ENCODE results near the gene EEF1B2. TPM values are rescaled to one million over a fixed set of nuclear protein-coding genes. Genes with fewer than 3 reads are reported as not detected.

The EEF1B2 gene
- total and polyA plus RNA-seq, 2 of the 8 experiments (the other 6 are each of a cell fraction or from before 2014, with no cell fraction given), result 504 to 679 TPM

DNA sequence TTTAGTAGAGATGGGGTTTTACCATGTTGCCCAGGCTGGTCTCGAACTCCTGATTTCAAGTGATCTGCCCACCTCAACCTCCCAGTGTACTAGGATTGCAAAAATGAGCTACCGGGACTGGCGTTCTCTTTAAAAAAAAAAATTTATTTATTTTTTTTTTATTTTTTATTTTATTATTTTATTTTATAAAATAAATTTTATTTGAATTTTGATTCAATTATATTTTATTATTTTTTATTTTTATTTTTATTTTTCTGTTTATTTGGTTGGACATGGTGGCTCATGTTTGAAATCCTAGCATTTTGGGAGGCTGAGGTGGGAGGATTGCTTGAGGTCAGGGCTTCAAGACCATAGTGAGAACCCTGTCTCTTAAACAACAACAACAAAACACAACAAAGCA lies 32.5 kb downstream of the EEF1B2 start:
- POLR2A ChIA-PET (ENCODE audit: partially characterized antibody), result interaction anchor here (1.1 kb wide), 1 partner anchor 9 kb away, joined by 3 read pairs; no protein-coding TSS in a partner anchor
- Histone ChIP-seq H2BK120ac (replicated peaks; ENCODE audit: low read depth, low read length) (no peak overlapping the region), H2BK5ac (ENCODE audit: low read depth, low read length) (no peak overlapping the region)
- TF ChIP-seq, protein P1, sequence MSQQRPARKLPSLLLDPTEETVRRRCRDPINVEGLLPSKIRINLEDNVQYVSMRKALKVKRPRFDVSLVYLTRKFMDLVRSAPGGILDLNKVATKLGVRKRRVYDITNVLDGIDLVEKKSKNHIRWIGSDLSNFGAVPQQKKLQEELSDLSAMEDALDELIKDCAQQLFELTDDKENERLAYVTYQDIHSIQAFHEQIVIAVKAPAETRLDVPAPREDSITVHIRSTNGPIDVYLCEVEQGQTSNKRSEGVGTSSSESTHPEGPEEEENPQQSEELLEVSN (IDR thresholded peaks at IDR 0.05), result no peak
- no peak for TF ChIP-seq RNF2 (IDR thresholded peaks at IDR 0.05; ENCODE audit: borderline replicate concordance, low read depth, low read length, missing control alignments, poor library complexity, severe bottlenecking)
- no peak for TF ChIP-seq NRF1 (IDR thresholded peaks at IDR 0.05; ENCODE audit: low read depth, low read length)
- TF ChIP-seq NANOG (IDR thresholded peaks at IDR 0.05; ENCODE audit: insufficient read depth, low read depth, low read length, poor library complexity, severe bottlenecking), result no peak
- TF ChIP-seq CREB1 (IDR thresholded peaks at IDR 0.05), result no peak
- TF ChIP-seq HDAC6 (IDR thresholded peaks at IDR 0.05; ENCODE audit: low read depth, low read length), result no peak
- no peak for TF ChIP-seq TEAD4 (IDR thresholded peaks at IDR 0.05; ENCODE audit: low read depth, low read length)
- no peak for TF ChIP-seq SAP30 (IDR thresholded peaks at IDR 0.05; ENCODE audit: insufficient read depth, insufficient replicate concordance, low read length)
- TF ChIP-seq TCF12 (IDR thresholded peaks at IDR 0.05; ENCODE audit: low read depth, low read length), result no peak
- TF ChIP-seq CHD2 (IDR thresholded peaks at IDR 0.05; ENCODE audit: low read length), result no peak
- TF ChIP-seq BRCA1 (IDR thresholded peaks at IDR 0.05; ENCODE audit: low read depth, low read length), result no peak
- no peak for TF ChIP-seq POLR2AphosphoS5 (IDR thresholded peaks at IDR 0.05; ENCODE audit: low read depth, low read length)
- TF ChIP-seq KDM1A (IDR thresholded peaks at IDR 0.05; ENCODE audit: borderline replicate concordance, low read length), result no peak
- no peak for TF ChIP-seq SP2 (IDR thresholded peaks at IDR 0.05; ENCODE audit: low read length)
- TF ChIP-seq SIRT6 (IDR thresholded peaks at IDR 0.05; ENCODE audit: low read length), result no peak

More for the DNA sequence above, 32.5 kb downstream of the EEF1B2 start:
- DNase-seq (ENCODE audit: low read depth in 1 of 2, low spot score in 2 of 2) (no peak), FAIRE-seq (no peak)
- no peak overlapping the region for H3K27ac ChIP-seq (ENCODE audit: low read depth, low read length)
- 91% methylated on average over 3 of the region's 3 CpGs; no CpG with 5 or more reads in 1 of the 2 experiments for WGBS, 2 experiments (ENCODE audit: extremely low coverage in 1 of 2, insufficient coverage in 1 of 2, insufficient read length in 1 of 2, insufficient replicate concordance in 2 of 2, low coverage in 1 of 2, low lambda C conversion rate in 2 of 2, missing lambda C conversion rate in 1 of 2)
- no peak overlapping the region for H4K8ac ChIP-seq (ENCODE audit: extremely low read depth, insufficient read depth, low read length)
- no peak overlapping the region for H3K56ac ChIP-seq (replicated peaks; ENCODE audit: insufficient read length, low read depth, low read length)
- no peak overlapping the region for H3K4me2 ChIP-seq (ENCODE audit: insufficient read depth in 1 of 2, low read depth in 2 of 2, low read length in 2 of 2)
- no peaks in the 10 kb centered on the region for H3K79me2 ChIP-seq (ENCODE audit: control insufficient read depth in 1 of 2, insufficient read depth in 2 of 2, low read length in 2 of 2)
- H3K4me1 ChIP-seq (replicated peaks in 1 of 4; ENCODE audit: control insufficient read depth in 3 of 4, insufficient read depth in 4 of 4, low read length in 3 of 4), result no peaks in the 10 kb centered on the region
- H4K5ac ChIP-seq (ENCODE audit: insufficient read length, low read depth, low read length), result no peak overlapping the region
- no peak overlapping the region for H2BK12ac ChIP-seq (ENCODE audit: low read depth, low read length)
- no peak overlapping the region for H3K4ac ChIP-seq (replicated peaks; ENCODE audit: insufficient read length, low read depth, low read length)
- no peaks in the 10 kb centered on the region for H3K27me3 ChIP-seq (replicated peaks in 1 of 4; ENCODE audit: control insufficient read depth in 3 of 4, extremely low read depth in 1 of 4, insufficient read depth in 3 of 4, low read length in 3 of 4)
- no peaks in the 10 kb centered on the region for H3K79me1 ChIP-seq (ENCODE audit: low read depth, low read length)
- H3K18ac ChIP-seq (ENCODE audit: extremely low read depth, low read length), result no peak overlapping the region
- no peak overlapping the region for H2BK20ac ChIP-seq (ENCODE audit: low read length)
- H4K91ac ChIP-seq (replicated peaks; ENCODE audit: insufficient read length, low read length), result no peak overlapping the region
- no peaks in the 10 kb centered on the region for H4K20me1 ChIP-seq (replicated peaks in 1 of 2; ENCODE audit: control insufficient read depth in 1 of 2, insufficient read depth in 2 of 2, low read length in 2 of 2)
- no peak overlapping the region for H2AFZ ChIP-seq (ENCODE audit: low read length)
- H3K9me3 ChIP-seq (ENCODE audit: insufficient read depth in 2 of 2, low read depth in 1 of 2, low read length in 1 of 2), result no peaks in the 10 kb centered on the region
- peaks cover 2% of the 10 kb centered on the region; the same call in 1 of the 2 replicates for H3K23me2 ChIP-seq (ENCODE audit: low read depth, low read length)
- no peak overlapping the region for H3K14ac ChIP-seq (ENCODE audit: insufficient read length)
- H2AK5ac ChIP-seq (ENCODE audit: low read depth, low read length), result no peak overlapping the region
- H3K23ac ChIP-seq (ENCODE audit: insufficient read length), result no peak overlapping the region
- H2BK15ac ChIP-seq (ENCODE audit: low read length), result no peak overlapping the region
- no peak overlapping the region for H3K9ac ChIP-seq (replicated peaks in 1 of 4; ENCODE audit: extremely low read depth in 1 of 4, low read depth in 3 of 4, low read length in 3 of 4)
- CTCF ChIA-PET (ENCODE audit: partially characterized antibody), result no interaction called here
- H3K36me3 ChIP-seq (ENCODE audit: control insufficient read depth in 2 of 4, insufficient read depth in 4 of 4, low read length in 3 of 4), result no peaks in the 10 kb centered on the region
- H3K4me3 ChIP-seq (ENCODE audit: extremely low read depth in 1 of 4, insufficient read depth in 2 of 4, low read depth in 3 of 4, low read length in 4 of 4), result no peak overlapping the region

Data from H1 (cell line).